ENCODE results near the gene LRP2. TPM values are rescaled to one million over a fixed set of nuclear protein-coding genes. Genes with fewer than 3 reads are reported as not detected.

The LRP2 gene
- total and polyA plus RNA-seq, 2 experiments from 2014 or later: 0.68 to 2.7 TPM

DNA sequence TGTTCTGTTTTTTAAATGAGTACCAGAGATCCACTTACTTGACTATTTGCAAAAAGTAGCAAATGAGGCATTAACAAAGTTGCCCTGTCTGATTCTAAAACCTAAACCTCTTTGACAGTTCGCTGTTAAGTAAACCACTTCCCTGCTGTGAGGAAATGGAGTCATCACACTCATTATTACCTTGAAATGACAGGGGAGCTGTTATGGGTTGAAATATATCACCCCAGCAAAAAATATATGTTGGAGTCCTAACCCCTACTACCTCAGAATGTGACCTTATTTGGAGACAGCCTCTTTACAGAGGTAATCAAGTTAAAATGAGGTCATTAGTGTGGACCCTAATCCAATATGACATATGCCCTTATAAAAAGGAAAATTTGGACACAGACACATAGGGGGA, 256.9 kb downstream of the LRP2 start:
- Histone ChIP-seq H2AFZ (no peak overlapping the region), H3F3A (replicated peaks; ENCODE audit: low read depth) (no peaks in the 10 kb centered on the region), H3K79me2 (replicated peaks; ENCODE audit: insufficient read depth) (no peaks in the 10 kb centered on the region), H3K4me2 (no peak overlapping the region), H3K27ac (ENCODE audit: low read depth) (no peak overlapping the region), H3K4me1 (ENCODE audit: insufficient read depth) (peaks cover 6% of the 10 kb centered on the region; the same call in 1 of the 2 replicates), H3K4me3 (no peak overlapping the region), H4K20me1 (replicated peaks; ENCODE audit: insufficient read depth) (no peaks in the 10 kb centered on the region), H3K27me3 (ENCODE audit: insufficient read depth) (no peaks in the 10 kb centered on the region), H3K9me2 (ENCODE audit: insufficient read depth) (no peaks in the 10 kb centered on the region), H3K36me3 (ENCODE audit: insufficient read depth) (no peaks in the 10 kb centered on the region)
- no peak overlapping the region for H3K4me3 Mint-ChIP-seq
- no peaks in the 10 kb centered on the region for H3K27me3 Mint-ChIP-seq (ENCODE audit: insufficient read depth, low read depth, poor library complexity)
- H3K27ac Mint-ChIP-seq: no peak overlapping the region
- no peaks in the 10 kb centered on the region for H3K36me3 Mint-ChIP-seq (ENCODE audit: low read depth)
- TF ChIP-seq ZNF331 (CRISPR knock-in tag; IDR thresholded peaks at IDR 0.05; ENCODE audit: low read depth) (no peak), ZNF114 (CRISPR knock-in tag; IDR thresholded peaks at IDR 0.05) (no peak), STAT1 (IDR thresholded peaks at IDR 0.05; ENCODE audit: unreplicated experiment) (no peak), NANOG (IDR thresholded peaks at IDR 0.05; ENCODE audit: borderline replicate concordance) (no peak), EZH2phosphoT487 (IDR thresholded peaks at IDR 0.05; ENCODE audit: unreplicated experiment) (no peak), JUNB (IDR thresholded peaks at IDR 0.05; ENCODE audit: unreplicated experiment) (no peak)
- TF ChIP-seq, protein P1, sequence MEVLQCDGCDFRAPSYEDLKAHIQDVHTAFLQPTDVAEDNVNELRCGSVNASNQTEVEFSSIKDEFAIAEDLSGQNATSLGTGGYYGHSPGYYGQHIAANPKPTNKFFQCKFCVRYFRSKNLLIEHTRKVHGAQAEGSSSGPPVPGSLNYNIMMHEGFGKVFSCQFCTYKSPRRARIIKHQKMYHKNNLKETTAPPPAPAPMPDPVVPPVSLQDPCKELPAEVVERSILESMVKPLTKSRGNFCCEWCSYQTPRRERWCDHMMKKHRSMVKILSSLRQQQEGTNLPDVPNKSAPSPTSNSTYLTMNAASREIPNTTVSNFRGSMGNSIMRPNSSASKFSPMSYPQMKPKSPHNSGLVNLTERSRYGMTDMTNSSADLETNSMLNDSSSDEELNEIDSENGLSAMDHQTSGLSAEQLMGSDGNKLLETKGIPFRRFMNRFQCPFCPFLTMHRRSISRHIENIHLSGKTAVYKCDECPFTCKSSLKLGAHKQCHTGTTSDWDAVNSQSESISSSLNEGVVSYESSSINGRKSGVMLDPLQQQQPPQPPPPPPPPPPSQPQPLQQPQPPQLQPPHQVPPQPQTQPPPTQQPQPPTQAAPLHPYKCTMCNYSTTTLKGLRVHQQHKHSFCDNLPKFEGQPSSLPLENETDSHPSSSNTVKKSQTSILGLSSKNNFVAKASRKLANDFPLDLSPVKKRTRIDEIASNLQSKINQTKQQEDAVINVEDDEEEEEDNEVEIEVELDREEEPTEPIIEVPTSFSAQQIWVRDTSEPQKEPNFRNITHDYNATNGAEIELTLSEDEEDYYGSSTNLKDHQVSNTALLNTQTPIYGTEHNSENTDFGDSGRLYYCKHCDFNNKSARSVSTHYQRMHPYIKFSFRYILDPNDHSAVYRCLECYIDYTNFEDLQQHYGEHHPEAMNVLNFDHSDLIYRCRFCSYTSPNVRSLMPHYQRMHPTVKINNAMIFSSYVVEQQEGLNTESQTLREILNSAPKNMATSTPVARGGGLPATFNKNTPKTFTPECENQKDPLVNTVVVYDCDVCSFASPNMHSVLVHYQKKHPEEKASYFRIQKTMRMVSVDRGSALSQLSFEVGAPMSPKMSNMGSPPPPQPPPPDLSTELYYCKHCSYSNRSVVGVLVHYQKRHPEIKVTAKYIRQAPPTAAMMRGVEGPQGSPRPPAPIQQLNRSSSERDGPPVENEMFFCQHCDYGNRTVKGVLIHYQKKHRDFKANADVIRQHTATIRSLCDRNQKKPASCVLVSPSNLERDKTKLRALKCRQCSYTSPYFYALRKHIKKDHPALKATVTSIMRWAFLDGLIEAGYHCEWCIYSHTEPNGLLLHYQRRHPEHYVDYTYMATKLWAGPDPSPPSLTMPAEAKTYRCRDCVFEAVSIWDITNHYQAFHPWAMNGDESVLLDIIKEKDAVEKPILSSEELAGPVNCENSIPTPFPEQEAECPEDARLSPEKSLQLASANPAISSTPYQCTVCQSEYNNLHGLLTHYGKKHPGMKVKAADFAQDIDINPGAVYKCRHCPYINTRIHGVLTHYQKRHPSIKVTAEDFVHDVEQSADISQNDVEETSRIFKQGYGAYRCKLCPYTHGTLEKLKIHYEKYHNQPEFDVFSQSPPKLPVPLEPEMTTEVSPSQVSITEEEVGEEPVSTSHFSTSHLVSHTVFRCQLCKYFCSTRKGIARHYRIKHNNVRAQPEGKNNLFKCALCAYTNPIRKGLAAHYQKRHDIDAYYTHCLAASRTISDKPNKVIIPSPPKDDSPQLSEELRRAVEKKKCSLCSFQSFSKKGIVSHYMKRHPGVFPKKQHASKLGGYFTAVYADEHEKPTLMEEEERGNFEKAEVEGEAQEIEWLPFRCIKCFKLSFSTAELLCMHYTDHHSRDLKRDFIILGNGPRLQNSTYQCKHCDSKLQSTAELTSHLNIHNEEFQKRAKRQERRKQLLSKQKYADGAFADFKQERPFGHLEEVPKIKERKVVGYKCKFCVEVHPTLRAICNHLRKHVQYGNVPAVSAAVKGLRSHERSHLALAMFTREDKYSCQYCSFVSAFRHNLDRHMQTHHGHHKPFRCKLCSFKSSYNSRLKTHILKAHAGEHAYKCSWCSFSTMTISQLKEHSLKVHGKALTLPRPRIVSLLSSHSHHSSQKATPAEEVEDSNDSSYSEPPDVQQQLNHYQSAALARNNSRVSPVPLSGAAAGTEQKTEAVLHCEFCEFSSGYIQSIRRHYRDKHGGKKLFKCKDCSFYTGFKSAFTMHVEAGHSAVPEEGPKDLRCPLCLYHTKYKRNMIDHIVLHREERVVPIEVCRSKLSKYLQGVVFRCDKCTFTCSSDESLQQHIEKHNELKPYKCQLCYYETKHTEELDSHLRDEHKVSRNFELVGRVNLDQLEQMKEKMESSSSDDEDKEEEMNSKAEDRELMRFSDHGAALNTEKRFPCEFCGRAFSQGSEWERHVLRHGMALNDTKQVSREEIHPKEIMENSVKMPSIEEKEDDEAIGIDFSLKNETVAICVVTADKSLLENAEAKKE (CRISPR knock-in tag; IDR thresholded peaks at IDR 0.05): no peak
- ATAC-seq: no peak
- H3K9me3 Mint-ChIP-seq: no peaks in the 10 kb centered on the region
- no peak for DNase-seq (ENCODE audit: low spot score)
- H3K4me1 Mint-ChIP-seq: peaks cover 8% of the 10 kb centered on the region; the same call in 2 of the 3 replicates

- no peaks in the 10 kb centered on the region for H3K36me3 ChIP-seq (ENCODE audit: insufficient read depth)
- Mint-ChIP-seq H3K27ac (no peak overlapping the region), H3K4me1 (peaks cover 2% of the 10 kb centered on the region; the same call in 2 of the 3 replicates), H3K27me3 (ENCODE audit: insufficient read depth, low read depth, poor library complexity) (no peaks in the 10 kb centered on the region), H3K4me3 (no peak overlapping the region), H3K36me3 (ENCODE audit: low read depth) (no peaks in the 10 kb centered on the region), H3K9me3 (no peaks in the 10 kb centered on the region)
- H3K4me3 ChIP-seq: no peak overlapping the region
- no peak overlapping the region for H2AFZ ChIP-seq
- no peak overlapping the region for H3K27ac ChIP-seq (ENCODE audit: low read depth)
- no peaks in the 10 kb centered on the region for H3K79me2 ChIP-seq (replicated peaks; ENCODE audit: insufficient read depth)
- no peaks in the 10 kb centered on the region for H3K9me2 ChIP-seq (ENCODE audit: insufficient read depth)
- no peaks in the 10 kb centered on the region for H4K20me1 ChIP-seq (replicated peaks; ENCODE audit: insufficient read depth)
- H3K27me3 ChIP-seq (ENCODE audit: insufficient read depth): no peaks in the 10 kb centered on the region
- H3F3A ChIP-seq (replicated peaks; ENCODE audit: low read depth): no peaks in the 10 kb centered on the region
- ATAC-seq (no peak), DNase-seq (ENCODE audit: low spot score) (no peak)
- no peak overlapping the region for H3K4me2 ChIP-seq
- H3K4me1 ChIP-seq (ENCODE audit: insufficient read depth): no peaks in the 10 kb centered on the region
- no peak for TF ChIP-seq ZNF114 (CRISPR knock-in tag; IDR thresholded peaks at IDR 0.05)
Observed at GRCh38 chr2:169104848-169105247, 257.5 kb downstream of the LRP2 start.

Data from GM23338 (cell line).